HepG2 (cell line): ENCODE measurements around the gene BLMH. TPM values are rescaled to one million over a fixed set of nuclear protein-coding genes. Genes with fewer than 3 reads are reported as not detected.
A peak's percentile ranks its signal among the peaks of the same experiment; 100 is the strongest.

ENCODE experiments used
- ATF7 ChIP-seq, 2 experiments: fragments of 450-650 bp in 1 of 2; sonication (generic) in 1 of 2; formaldehyde crosslinking in 1 of 2; IDR thresholded peaks; 2 replicates each; pipeline versions ENCODE4 v1.4.0 to v1.6.1; 2016 to 2020; ENCODE audit warnings: antibody characterized with exemption in 1 of 2, mild to moderate bottlenecking in 1 of 2, missing genetic modification reagents in 1 of 2
- FOXP1 ChIP-seq, 2 experiments: fragments of 450-650 bp in 1 of 2; IDR thresholded peaks; 2 replicates each; pipeline ENCODE4 v1.6.1; 2017 to 2018; ENCODE audit warnings: antibody characterized with exemption in 1 of 2
- HOXA9 ChIP-seq: sonication (generic); formaldehyde crosslinking; IDR thresholded peaks from 2 replicates; pipeline ENCODE4 v1.8.1; 2022; ENCODE audit warnings: missing genetic modification reagents, mild to moderate bottlenecking, moderate library complexity, borderline replicate concordance
- KAT8 ChIP-seq: IDR thresholded peaks from 2 replicates; pipeline ENCODE4 v1.6.1; 2016; ENCODE audit warnings: missing genetic modification reagents, missing compliant biosample characterization
- KLF11 ChIP-seq: IDR thresholded peaks from 2 replicates; pipeline ENCODE4 v1.6.1; 2016; ENCODE audit warnings: missing compliant biosample characterization
- NONO ChIP-seq, 2 experiments: fragments of 450-650 bp in 1 of 2; sonication (generic) in 1 of 2; formaldehyde crosslinking in 1 of 2; IDR thresholded peaks in 1 of 2; conservative IDR thresholded peaks in 1 of 2; 2 replicates each; pipeline versions ENCODE4 v1.6.1 to v1.8.0; 2017 to 2022; ENCODE audit warnings: mild to moderate bottlenecking in 1 of 2, missing genetic modification reagents in 1 of 2, moderate library complexity in 1 of 2
- PRPF4 ChIP-seq: fragments of 200-400 bp; formaldehyde crosslinking; IDR thresholded peaks from 2 replicates; pipeline ENCODE4 v1.6.1; 2016; ENCODE audit warnings: low read length, low read depth; ENCODE audit not compliant: poor library complexity, severe bottlenecking
- ZFYVE20 ChIP-seq: sonication (generic); formaldehyde crosslinking; IDR thresholded peaks from 2 replicates; pipeline ENCODE4 v1.8.0; 2023; ENCODE audit warnings: low read depth, mild to moderate bottlenecking, moderate library complexity, missing genetic modification reagents, borderline replicate concordance
- ZNF296 ChIP-seq: sonication (generic); formaldehyde crosslinking; conservative IDR thresholded peaks from 2 replicates; pipeline ENCODE4 v1.5.0; 2020; ENCODE audit warnings: mild to moderate bottlenecking, missing genetic modification reagents
- polyA plus RNA-seq, 8 experiments: library from polyadenylated mRNA; depleted of rRNA in 3 of 8; stranded (reverse) in 7 of 8; unstranded in 1 of 8; fragments of >200 nt; fragmentation: Illumina TruSeq in 4 of 8; extraction: Trizol in 4 of 8; gene quantifications; 2 replicates each; pipeline versions ENCODE4 v1.2.1 to v1.2.3, GENCODE V29; 2011 to 2016; ENCODE audit warnings: low read depth in 4 of 8, missing spikeins in 1 of 8, mixed read lengths in 1 of 8; ENCODE audit not compliant: insufficient read depth in 1 of 8
- total RNA-seq, 5 experiments: library from RNA; depleted of rRNA; stranded (reverse); fragments of >200 nt; fragmentation: Illumina TruSeq; extraction: Trizol; gene quantifications; 2 replicates each; pipeline ENCODE4 v1.2.3, GENCODE V29; 2016; ENCODE audit warnings: low read depth in 1 of 5
- TF ChIP-seq, protein P1 (sequence below): sonication (generic); formaldehyde crosslinking; IDR thresholded peaks from 2 replicates; pipeline ENCODE4 v1.8.0; 2022; ENCODE audit warnings: missing genetic modification reagents, low read depth, mild to moderate bottlenecking, borderline replicate concordance
- TF ChIP-seq, protein P2 (sequence below): sonication (generic); formaldehyde crosslinking; IDR thresholded peaks from 2 replicates; pipeline ENCODE4 v1.5.1; 2020; ENCODE audit warnings: missing genetic modification reagents, mild to moderate bottlenecking, borderline replicate concordance
- TF ChIP-seq, protein P3 (sequence below): sonication (generic); formaldehyde crosslinking; IDR thresholded peaks from one replicate; pipeline ENCODE4 v1.5.1; 2020; ENCODE audit warnings: mild to moderate bottlenecking, missing genetic modification reagents; ENCODE audit errors: not compliant biosample characterization
- TF ChIP-seq, protein P4 (sequence below): sonication (generic); formaldehyde crosslinking; IDR thresholded peaks from 2 replicates; pipeline ENCODE4 v1.4.0; 2020; ENCODE audit warnings: mild to moderate bottlenecking, missing genetic modification reagents
- TF ChIP-seq, protein P5 (sequence below): sonication (generic); formaldehyde crosslinking; IDR thresholded peaks from 2 replicates; pipeline ENCODE4 v1.8.0; 2022; ENCODE audit warnings: missing genetic modification reagents, mild to moderate bottlenecking, moderate library complexity, borderline replicate concordance

The BLMH gene
- total and polyA plus RNA-seq, 2 of the 13 experiments (the other 11 are each of a cell fraction or from before 2014, with no cell fraction given) = 12.1 to 41.0 TPM

DNA sequence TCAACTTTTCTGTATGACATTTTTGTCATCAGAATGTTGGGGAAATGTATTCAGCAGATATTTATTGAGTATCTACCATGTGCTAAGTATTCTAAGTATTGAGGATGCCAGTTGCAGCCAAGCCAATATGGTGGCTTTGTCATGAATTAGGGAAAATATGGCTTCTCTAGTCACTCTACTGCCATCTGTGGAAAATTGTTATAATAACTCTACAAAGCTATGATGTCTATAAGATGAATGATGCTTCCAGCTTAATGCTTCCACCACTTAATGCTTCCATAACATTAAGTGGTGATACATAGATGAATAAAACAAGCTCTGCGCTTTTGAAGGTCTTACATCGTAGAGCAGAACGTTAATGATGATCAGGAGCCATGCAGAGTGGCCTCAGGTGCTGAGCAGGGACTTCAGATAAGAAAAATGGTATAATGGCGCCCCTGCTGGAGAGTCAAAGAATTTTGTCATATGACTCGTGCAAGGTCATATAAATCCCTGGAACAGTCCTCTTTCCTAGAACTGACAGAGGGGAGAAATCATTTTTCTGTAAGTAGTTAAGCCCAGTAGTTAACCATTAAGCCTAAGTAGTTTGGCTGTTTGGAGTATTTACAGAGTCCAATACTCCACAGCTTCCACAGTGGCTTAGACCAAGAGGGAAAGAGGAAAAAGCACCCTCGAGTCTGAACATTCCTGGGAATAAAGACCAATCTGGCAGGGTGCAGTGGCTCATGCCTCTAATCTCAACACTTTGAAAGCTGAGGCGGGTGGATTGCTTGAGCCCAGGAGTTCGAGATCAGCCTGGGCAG lies 44.8 kb upstream of the BLMH start (continued):
- TF ChIP-seq, protein P1, sequence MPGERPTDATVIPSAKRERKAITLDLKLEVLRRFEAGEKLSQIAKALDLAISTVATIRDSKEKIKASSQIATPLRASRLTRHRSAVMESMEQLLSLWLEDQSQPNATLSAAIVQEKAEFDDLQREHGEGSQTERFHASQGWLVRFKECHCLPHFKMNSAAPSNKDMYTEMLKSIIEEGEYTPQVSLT = no peak
- no peak for TF ChIP-seq FOXP1 (IDR thresholded peaks at IDR 0.05)
- peak; percentile 40; the same call in 1 of the 2 replicates for TF ChIP-seq FOXP1 (CRISPR knock-in tag; IDR thresholded peaks at IDR 0.05)
- TF ChIP-seq, protein P2, sequence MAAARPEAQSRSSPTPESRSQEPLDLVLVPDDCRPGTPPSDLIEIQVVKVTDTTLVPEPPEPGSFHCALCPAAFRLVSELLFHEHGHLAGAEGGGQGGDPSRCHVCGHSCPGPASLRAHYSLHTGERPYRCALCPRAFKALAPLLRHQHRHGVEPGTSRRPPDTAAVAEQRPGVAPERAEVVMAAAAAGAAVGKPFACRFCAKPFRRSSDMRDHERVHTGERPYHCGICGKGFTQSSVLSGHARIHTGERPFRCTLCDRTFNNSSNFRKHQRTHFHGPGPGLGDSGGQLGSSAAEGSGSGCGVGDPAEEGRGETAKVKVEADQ (CRISPR knock-in tag) = no peak
- TF ChIP-seq, protein P3, sequence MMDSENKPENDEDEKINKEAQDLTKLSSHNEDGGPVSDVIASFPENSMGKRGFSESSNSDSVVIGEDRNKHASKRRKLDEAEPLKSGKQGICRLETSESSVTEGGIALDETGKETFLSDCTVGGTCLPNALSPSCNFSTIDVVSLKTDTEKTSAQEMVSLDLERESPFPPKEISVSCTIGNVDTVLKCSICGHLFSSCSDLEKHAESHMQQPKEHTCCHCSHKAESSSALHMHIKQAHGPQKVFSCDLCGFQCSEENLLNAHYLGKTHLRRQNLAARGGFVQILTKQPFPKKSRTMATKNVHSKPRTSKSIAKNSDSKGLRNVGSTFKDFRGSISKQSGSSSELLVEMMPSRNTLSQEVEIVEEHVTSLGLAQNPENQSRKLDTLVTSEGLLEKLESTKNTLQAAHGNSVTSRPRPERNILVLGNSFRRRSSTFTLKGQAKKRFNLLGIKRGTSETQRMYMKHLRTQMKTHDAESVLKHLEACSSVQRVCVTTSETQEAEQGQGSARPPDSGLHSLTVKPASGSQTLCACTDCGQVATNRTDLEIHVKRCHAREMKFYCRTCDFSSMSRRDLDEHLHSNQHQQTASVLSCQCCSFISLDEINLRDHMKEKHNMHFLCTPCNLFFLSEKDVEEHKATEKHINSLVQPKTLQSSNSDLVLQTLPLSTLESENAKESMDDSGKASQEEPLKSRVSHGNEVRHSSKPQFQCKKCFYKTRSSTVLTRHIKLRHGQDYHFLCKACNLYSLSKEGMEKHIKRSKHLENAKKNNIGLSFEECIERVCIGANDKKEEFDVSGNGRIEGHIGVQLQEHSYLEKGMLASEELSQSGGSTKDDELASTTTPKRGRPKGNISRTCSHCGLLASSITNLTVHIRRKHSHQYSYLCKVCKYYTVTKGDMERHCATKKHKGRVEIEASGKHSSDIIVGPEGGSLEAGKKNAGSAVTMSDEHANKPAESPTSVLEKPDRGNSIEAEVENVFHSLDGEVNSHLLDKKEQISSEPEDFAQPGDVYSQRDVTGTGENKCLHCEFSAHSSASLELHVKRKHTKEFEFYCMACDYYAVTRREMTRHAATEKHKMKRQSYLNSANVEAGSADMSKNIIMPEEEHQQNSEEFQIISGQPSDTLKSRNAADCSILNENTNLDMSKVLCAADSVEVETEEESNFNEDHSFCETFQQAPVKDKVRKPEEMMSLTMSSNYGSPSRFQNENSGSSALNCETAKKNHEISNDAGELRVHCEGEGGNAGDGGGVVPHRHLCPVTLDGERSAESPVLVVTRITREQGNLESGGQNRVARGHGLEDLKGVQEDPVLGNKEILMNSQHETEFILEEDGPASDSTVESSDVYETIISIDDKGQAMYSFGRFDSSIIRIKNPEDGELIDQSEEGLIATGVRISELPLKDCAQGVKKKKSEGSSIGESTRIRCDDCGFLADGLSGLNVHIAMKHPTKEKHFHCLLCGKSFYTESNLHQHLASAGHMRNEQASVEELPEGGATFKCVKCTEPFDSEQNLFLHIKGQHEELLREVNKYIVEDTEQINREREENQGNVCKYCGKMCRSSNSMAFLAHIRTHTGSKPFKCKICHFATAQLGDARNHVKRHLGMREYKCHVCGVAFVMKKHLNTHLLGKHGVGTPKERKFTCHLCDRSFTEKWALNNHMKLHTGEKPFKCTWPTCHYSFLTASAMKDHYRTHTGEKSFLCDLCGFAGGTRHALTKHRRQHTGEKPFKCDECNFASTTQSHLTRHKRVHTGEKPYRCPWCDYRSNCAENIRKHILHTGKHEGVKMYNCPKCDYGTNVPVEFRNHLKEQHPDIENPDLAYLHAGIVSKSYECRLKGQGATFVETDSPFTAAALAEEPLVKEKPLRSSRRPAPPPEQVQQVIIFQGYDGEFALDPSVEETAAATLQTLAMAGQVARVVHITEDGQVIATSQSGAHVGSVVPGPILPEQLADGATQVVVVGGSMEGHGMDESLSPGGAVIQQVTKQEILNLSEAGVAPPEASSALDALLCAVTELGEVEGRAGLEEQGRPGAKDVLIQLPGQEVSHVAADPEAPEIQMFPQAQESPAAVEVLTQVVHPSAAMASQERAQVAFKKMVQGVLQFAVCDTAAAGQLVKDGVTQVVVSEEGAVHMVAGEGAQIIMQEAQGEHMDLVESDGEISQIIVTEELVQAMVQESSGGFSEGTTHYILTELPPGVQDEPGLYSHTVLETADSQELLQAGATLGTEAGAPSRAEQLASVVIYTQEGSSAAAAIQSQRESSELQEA = no peak
- TF ChIP-seq HOXA9 (CRISPR knock-in tag) = no peak
- TF ChIP-seq KLF11 (CRISPR knock-in tag) = 0 out of 2 replicates have a peak, but pooled peaks have one; percentile 54
- TF ChIP-seq, protein P4, sequence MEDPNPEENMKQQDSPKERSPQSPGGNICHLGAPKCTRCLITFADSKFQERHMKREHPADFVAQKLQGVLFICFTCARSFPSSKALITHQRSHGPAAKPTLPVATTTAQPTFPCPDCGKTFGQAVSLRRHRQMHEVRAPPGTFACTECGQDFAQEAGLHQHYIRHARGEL (CRISPR knock-in tag) = no peak
- TF ChIP-seq ATF7 (IDR thresholded peaks at IDR 0.05) = no peak
- TF ChIP-seq ATF7 (CRISPR knock-in tag; IDR thresholded peaks at IDR 0.05) = no peak
- peak; percentile 67 for TF ChIP-seq KAT8 (CRISPR knock-in tag)
- TF ChIP-seq PRPF4 = no peak
- TF ChIP-seq ZFYVE20 (CRISPR knock-in tag) = no peak
- TF ChIP-seq NONO (IDR thresholded peaks at IDR 0.05) = no peak
- 0 out of 2 replicates have a peak, but pooled peaks have one; percentile 31 for TF ChIP-seq NONO (CRISPR knock-in tag; conservative IDR thresholded peaks at IDR 0.05)
- no peak for TF ChIP-seq ZNF296
- TF ChIP-seq, protein P5, sequence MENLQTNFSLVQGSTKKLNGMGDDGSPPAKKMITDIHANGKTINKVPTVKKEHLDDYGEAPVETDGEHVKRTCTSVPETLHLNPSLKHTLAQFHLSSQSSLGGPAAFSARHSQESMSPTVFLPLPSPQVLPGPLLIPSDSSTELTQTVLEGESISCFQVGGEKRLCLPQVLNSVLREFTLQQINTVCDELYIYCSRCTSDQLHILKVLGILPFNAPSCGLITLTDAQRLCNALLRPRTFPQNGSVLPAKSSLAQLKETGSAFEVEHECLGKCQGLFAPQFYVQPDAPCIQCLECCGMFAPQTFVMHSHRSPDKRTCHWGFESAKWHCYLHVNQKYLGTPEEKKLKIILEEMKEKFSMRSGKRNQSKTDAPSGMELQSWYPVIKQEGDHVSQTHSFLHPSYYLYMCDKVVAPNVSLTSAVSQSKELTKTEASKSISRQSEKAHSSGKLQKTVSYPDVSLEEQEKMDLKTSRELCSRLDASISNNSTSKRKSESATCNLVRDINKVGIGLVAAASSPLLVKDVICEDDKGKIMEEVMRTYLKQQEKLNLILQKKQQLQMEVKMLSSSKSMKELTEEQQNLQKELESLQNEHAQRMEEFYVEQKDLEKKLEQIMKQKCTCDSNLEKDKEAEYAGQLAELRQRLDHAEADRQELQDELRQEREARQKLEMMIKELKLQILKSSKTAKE (CRISPR knock-in tag) = no peak
